GM23338 (cell line): ENCODE data around the gene KCNH6. TPM values are rescaled to one million over a fixed set of nuclear protein-coding genes. Genes with fewer than 3 reads are reported as not detected.

ENCODE experiments used
- ATAC-seq: fragments of 200-7000 bp; cut with Tn5 transposase; 3 replicates; pipeline ENCODE4 v1.9.1; 2020
- DNase-seq: peaks from one replicate; pipeline ENCODE4 v3.0.0-alpha.2; 2015; ENCODE audit warnings: low spot score
- H2AFZ ChIP-seq: fragments of 200-600 bp; sonication (generic); 2 replicates; pipeline ENCODE4 v1.8.0; 2016; ENCODE audit warnings: antibody characterized with exemption, mild to moderate bottlenecking, moderate library complexity
- H3F3A ChIP-seq: fragments of 200-600 bp; sonication (generic); replicated peaks from 2 replicates; pipeline ENCODE4 v1.8.0; 2017; ENCODE audit warnings: antibody characterized with exemption, mixed run types, low read depth
- H3K27ac ChIP-seq: fragments of 200-600 bp; sonication (generic); 2 replicates; pipeline ENCODE4 v1.6.1; 2016; ENCODE audit warnings: low read depth
- H3K27me3 ChIP-seq: fragments of 200-600 bp; sonication (generic); 2 replicates; pipeline ENCODE4 v1.8.0; 2016; ENCODE audit warnings: mild to moderate bottlenecking, mixed run types, moderate library complexity; ENCODE audit not compliant: insufficient read depth
- H3K36me3 ChIP-seq: fragments of 200-600 bp; sonication (generic); 2 replicates; pipeline ENCODE4 v1.8.0; 2016; ENCODE audit warnings: mild to moderate bottlenecking; ENCODE audit not compliant: insufficient read depth
- H3K4me1 ChIP-seq: fragments of 200-600 bp; sonication (generic); 2 replicates; pipeline ENCODE4 v1.8.0; 2016; ENCODE audit warnings: mild to moderate bottlenecking, moderate library complexity; ENCODE audit not compliant: insufficient read depth
- H3K4me2 ChIP-seq: fragments of 200-600 bp; sonication (generic); 2 replicates; pipeline ENCODE4 v1.7.1; 2017; ENCODE audit warnings: mixed run types
- H3K4me3 ChIP-seq: fragments of 200-600 bp; sonication (generic); 2 replicates; pipeline ENCODE4 v1.6.1; 2016; ENCODE audit warnings: mixed run types
- H3K79me2 ChIP-seq: fragments of 200-600 bp; sonication (generic); replicated peaks from 2 replicates; pipeline ENCODE4 v1.8.0; 2017; ENCODE audit warnings: mild to moderate bottlenecking; ENCODE audit not compliant: insufficient read depth
- H3K9me2 ChIP-seq: fragments of 200-600 bp; sonication (generic); 2 replicates; pipeline ENCODE4 v1.8.0; 2017; ENCODE audit not compliant: insufficient read depth
- H4K20me1 ChIP-seq: fragments of 200-600 bp; sonication (generic); replicated peaks from 2 replicates; pipeline ENCODE4 v1.8.0; 2017; ENCODE audit warnings: mild to moderate bottlenecking; ENCODE audit not compliant: insufficient read depth
- H3K27ac Mint-ChIP-seq: 2 replicates; pipeline ENCODE4 v1.8.0; 2020; ENCODE audit warnings: inconsistent platforms, mild to moderate bottlenecking, moderate library complexity, mixed read lengths
- H3K27me3 Mint-ChIP-seq: 3 replicates; pipeline ENCODE4 v1.8.0; 2022; ENCODE audit warnings: low read depth, mild to moderate bottlenecking, moderate library complexity, mixed read lengths, inconsistent platforms; ENCODE audit not compliant: insufficient read depth, poor library complexity
- H3K36me3 Mint-ChIP-seq: 3 replicates; pipeline ENCODE4 v1.8.0; 2021; ENCODE audit warnings: low read depth, mild to moderate bottlenecking, inconsistent platforms, moderate library complexity, mixed read lengths
- H3K4me1 Mint-ChIP-seq: 3 replicates; pipeline ENCODE4 v1.8.0; 2020; ENCODE audit warnings: mild to moderate bottlenecking, inconsistent platforms, mixed read lengths
- H3K4me3 Mint-ChIP-seq: 3 replicates; pipeline ENCODE4 v1.8.0; 2021; ENCODE audit warnings: moderate library complexity, mild to moderate bottlenecking, inconsistent platforms, mixed read lengths
- H3K9me3 Mint-ChIP-seq: 3 replicates; pipeline ENCODE4 v1.8.0; 2020; ENCODE audit warnings: moderate library complexity, mild to moderate bottlenecking, inconsistent platforms, mixed read lengths
- CREB1 ChIP-seq: fragments of 250-450 bp; sonication (Bioruptor Pico); IDR thresholded peaks from 2 replicates; pipeline ENCODE4 v1.5.0; 2020; ENCODE audit warnings: low read depth, mild to moderate bottlenecking, moderate library complexity
- EZH2 ChIP-seq: fragments of 200-600 bp; sonication (generic); IDR thresholded peaks from one replicate; pipeline ENCODE4 v1.8.0; 2017; ENCODE audit warnings: antibody characterized with exemption, mild to moderate bottlenecking, low read depth; ENCODE audit not compliant: unreplicated experiment
- JUNB ChIP-seq: IDR thresholded peaks from one replicate; pipeline ENCODE4 v1.6.1; 2016; ENCODE audit warnings: antibody characterized with exemption; ENCODE audit not compliant: unreplicated experiment
- polyA plus RNA-seq: library from polyadenylated mRNA; unstranded; fragments of >200 nt; fragmentation: Nextera tagmentation; extraction: Ambion mirVana; gene quantifications from 2 replicates; pipeline ENCODE4 v1.2.1, GENCODE V29; 2016
- total RNA-seq: library from RNA; depleted of rRNA; stranded (reverse); fragments of >200 nt; shearing (Covaris generic); gene quantifications from 2 replicates; pipeline ENCODE4 v1.2.3, GENCODE V29; 2014
- TF ChIP-seq, protein P1 (sequence below): fragments of 250-450 bp; sonication (Bioruptor Pico); IDR thresholded peaks from 2 replicates; pipeline ENCODE4 v1.5.0; 2020; ENCODE audit warnings: mild to moderate bottlenecking, moderate library complexity
- TF ChIP-seq, protein P2 (sequence below): IDR thresholded peaks from 2 replicates; pipeline ENCODE4 v1.6.1; 2016; ENCODE audit warnings: antibody characterized with exemption

The KCNH6 gene
- total and polyA plus RNA-seq, 2 experiments from 2014 or later = 1.3 to 2.8 TPM

DNA sequence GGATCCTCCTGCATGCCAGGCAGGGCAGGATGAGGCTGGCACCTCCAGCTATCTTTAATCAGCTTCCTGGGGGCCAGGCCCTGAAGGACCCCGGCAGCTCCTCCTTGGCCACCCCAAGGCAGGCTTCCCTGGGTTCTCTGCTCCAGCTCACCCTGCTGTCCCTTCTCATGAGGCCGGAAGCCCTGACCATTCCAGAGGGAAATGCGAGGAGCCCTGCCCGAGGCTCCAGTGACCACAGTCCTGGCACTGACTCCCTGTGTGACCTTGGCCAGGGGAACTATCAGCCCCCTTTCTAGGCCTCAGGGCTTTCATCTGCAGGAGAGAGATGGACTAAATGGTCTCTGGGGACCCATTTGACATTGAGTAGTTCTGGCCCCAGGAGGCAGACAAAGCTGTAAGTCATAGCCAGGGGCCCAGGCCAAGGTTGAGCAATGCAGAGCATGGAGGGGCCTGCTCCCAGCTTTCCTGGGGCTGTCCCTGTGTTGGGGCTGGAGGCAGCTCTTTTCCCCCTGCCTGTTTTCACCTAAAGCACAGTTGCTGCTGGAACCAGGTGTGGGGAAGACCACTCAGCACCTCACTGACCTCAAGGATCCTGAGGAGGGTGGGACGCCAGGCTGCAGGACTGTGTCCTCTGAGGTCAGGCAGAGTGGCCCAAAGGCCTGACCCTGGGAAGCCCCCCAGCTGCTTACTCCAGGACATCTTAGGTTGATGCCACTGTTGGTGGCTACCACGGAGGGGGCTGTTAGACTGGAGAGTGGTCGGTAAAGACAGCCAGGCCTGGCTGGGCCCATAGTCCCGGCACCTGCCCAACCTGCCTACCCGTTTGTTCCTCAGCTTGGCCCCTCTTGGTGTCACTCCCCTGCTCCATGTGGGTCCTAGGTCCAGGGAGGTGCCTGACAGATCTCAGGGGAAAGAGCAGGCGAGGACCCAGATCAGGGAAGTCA lies 8.1 kb downstream of the KCNH6 start (continued):
- no peak for TF ChIP-seq EZH2
- TF ChIP-seq JUNB = no peak
- TF ChIP-seq, protein P1, sequence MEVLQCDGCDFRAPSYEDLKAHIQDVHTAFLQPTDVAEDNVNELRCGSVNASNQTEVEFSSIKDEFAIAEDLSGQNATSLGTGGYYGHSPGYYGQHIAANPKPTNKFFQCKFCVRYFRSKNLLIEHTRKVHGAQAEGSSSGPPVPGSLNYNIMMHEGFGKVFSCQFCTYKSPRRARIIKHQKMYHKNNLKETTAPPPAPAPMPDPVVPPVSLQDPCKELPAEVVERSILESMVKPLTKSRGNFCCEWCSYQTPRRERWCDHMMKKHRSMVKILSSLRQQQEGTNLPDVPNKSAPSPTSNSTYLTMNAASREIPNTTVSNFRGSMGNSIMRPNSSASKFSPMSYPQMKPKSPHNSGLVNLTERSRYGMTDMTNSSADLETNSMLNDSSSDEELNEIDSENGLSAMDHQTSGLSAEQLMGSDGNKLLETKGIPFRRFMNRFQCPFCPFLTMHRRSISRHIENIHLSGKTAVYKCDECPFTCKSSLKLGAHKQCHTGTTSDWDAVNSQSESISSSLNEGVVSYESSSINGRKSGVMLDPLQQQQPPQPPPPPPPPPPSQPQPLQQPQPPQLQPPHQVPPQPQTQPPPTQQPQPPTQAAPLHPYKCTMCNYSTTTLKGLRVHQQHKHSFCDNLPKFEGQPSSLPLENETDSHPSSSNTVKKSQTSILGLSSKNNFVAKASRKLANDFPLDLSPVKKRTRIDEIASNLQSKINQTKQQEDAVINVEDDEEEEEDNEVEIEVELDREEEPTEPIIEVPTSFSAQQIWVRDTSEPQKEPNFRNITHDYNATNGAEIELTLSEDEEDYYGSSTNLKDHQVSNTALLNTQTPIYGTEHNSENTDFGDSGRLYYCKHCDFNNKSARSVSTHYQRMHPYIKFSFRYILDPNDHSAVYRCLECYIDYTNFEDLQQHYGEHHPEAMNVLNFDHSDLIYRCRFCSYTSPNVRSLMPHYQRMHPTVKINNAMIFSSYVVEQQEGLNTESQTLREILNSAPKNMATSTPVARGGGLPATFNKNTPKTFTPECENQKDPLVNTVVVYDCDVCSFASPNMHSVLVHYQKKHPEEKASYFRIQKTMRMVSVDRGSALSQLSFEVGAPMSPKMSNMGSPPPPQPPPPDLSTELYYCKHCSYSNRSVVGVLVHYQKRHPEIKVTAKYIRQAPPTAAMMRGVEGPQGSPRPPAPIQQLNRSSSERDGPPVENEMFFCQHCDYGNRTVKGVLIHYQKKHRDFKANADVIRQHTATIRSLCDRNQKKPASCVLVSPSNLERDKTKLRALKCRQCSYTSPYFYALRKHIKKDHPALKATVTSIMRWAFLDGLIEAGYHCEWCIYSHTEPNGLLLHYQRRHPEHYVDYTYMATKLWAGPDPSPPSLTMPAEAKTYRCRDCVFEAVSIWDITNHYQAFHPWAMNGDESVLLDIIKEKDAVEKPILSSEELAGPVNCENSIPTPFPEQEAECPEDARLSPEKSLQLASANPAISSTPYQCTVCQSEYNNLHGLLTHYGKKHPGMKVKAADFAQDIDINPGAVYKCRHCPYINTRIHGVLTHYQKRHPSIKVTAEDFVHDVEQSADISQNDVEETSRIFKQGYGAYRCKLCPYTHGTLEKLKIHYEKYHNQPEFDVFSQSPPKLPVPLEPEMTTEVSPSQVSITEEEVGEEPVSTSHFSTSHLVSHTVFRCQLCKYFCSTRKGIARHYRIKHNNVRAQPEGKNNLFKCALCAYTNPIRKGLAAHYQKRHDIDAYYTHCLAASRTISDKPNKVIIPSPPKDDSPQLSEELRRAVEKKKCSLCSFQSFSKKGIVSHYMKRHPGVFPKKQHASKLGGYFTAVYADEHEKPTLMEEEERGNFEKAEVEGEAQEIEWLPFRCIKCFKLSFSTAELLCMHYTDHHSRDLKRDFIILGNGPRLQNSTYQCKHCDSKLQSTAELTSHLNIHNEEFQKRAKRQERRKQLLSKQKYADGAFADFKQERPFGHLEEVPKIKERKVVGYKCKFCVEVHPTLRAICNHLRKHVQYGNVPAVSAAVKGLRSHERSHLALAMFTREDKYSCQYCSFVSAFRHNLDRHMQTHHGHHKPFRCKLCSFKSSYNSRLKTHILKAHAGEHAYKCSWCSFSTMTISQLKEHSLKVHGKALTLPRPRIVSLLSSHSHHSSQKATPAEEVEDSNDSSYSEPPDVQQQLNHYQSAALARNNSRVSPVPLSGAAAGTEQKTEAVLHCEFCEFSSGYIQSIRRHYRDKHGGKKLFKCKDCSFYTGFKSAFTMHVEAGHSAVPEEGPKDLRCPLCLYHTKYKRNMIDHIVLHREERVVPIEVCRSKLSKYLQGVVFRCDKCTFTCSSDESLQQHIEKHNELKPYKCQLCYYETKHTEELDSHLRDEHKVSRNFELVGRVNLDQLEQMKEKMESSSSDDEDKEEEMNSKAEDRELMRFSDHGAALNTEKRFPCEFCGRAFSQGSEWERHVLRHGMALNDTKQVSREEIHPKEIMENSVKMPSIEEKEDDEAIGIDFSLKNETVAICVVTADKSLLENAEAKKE (CRISPR knock-in tag) = no peak

DNA sequence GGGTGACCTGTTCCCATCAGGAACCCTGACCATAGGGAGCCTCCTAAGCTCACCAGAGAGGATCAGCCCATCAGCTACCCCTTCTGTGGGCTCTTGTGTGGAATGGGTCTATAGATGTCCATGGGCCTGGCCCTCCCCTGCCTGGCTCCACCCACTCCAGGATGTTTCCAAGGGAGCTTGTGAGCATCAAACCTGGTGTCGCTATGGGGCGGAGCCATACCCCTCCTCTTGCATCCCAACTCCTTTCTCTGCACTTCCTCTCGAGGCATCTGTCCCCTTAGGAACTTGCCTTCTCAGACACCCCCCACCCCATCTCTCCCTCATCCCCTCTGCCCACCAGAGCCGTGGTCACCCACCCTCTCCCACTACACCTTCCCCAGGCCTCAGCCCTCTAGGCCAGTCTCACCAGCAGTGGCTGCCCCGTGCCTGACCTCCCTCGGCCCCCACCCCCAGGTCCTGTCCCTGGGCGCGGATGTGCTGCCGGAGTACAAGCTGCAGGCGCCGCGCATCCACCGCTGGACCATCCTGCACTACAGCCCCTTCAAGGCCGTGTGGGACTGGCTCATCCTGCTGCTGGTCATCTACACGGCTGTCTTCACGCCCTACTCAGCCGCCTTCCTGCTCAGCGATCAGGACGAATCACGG lies 10.4 kb downstream of the KCNH6 start:
- Histone ChIP-seq H2AFZ (no peak overlapping the region), H3K4me2 (0 out of 2 replicates have a peak overlapping the region, but pooled peaks have one; percentile 38), H3K27ac (no peak overlapping the region), H3K27me3 (peaks cover 15% of the 10 kb centered on the region), H3K9me2 (no peaks in the 10 kb centered on the region), H4K20me1 (no peaks in the 10 kb centered on the region), H3K4me1 (peaks cover 2% of the 10 kb centered on the region; the same call in 1 of the 2 replicates), H3K36me3 (no peaks in the 10 kb centered on the region), H3K4me3 (no peak overlapping the region), H3K79me2 (no peaks in the 10 kb centered on the region), H3F3A (no peaks in the 10 kb centered on the region)
- Mint-ChIP-seq H3K27ac (no peak overlapping the region), H3K4me1 (peaks cover 16% of the 10 kb centered on the region; the same call in 2 of the 3 replicates), H3K9me3 (no peaks in the 10 kb centered on the region), H3K36me3 (no peaks in the 10 kb centered on the region), H3K27me3 (peaks cover 9% of the 10 kb centered on the region), H3K4me3 (no peak overlapping the region)
- DNase-seq (peak; percentile 27), ATAC-seq (no peak)
- TF ChIP-seq, protein P1 (CRISPR knock-in tag) = no peak
- TF ChIP-seq CREB1 (CRISPR knock-in tag) = no peak
- TF ChIP-seq, protein P2, sequence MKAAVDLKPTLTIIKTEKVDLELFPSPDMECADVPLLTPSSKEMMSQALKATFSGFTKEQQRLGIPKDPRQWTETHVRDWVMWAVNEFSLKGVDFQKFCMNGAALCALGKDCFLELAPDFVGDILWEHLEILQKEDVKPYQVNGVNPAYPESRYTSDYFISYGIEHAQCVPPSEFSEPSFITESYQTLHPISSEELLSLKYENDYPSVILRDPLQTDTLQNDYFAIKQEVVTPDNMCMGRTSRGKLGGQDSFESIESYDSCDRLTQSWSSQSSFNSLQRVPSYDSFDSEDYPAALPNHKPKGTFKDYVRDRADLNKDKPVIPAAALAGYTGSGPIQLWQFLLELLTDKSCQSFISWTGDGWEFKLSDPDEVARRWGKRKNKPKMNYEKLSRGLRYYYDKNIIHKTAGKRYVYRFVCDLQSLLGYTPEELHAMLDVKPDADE = no peak
